GM23248 (cell line): ENCODE measurements around the gene AGO1.

ENCODE experiments used
- EZH2 ChIP-seq: fragments of 200-600 bp; sonication (generic); IDR thresholded peaks from 2 replicates; pipeline ENCODE4 v1.6.1; 2018; ENCODE audit warnings: antibody characterized with exemption, mild to moderate bottlenecking; ENCODE audit not compliant: insufficient read depth, poor library complexity, severe bottlenecking
- EZH2phosphoT487 ChIP-seq: fragments of 200-600 bp; sonication (generic); IDR thresholded peaks from 2 replicates; pipeline ENCODE4 v1.6.1; 2018; ENCODE audit warnings: antibody characterized with exemption, moderate library complexity, mild to moderate bottlenecking, low read depth; ENCODE audit not compliant: insufficient read depth

GRCh38 chr1:35914717-35915116 is 31.7 kb downstream of the AGO1 start:
- TF ChIP-seq EZH2, result no peak
- TF ChIP-seq EZH2phosphoT487, result no peak
